HG02571 (cell line): ENCODE data around the gene FMN1.

Experiments
- ATAC-seq: cut with Tn5 transposase; IDR thresholded peaks from one replicate; pipeline ENCODE4 v1.9.1; 2021; ENCODE audit warnings: mild to moderate bottlenecking, moderate library complexity; ENCODE audit not compliant: unreplicated experiment

The FMN1 gene

GRCh38 chr15:33126559-33127290 is 67.8 kb downstream of the FMN1 start:
- no peak for ATAC-seq

- ATAC-seq, result no peak
Observed at GRCh38 chr15:33125894-33126537, 68.5 kb downstream of the FMN1 start.

- ATAC-seq, result no peak
Observed at GRCh38 chr15:33124811-33125210, 69.7 kb downstream of the FMN1 start.

GRCh38 chr15:33124279-33124678 is 70.2 kb downstream of the FMN1 start:
- ATAC-seq, result no peak

GRCh38 chr15:33119865-33120264 is 74.6 kb downstream of the FMN1 start:
- ATAC-seq, result no peak

GRCh38 chr15:33119273-33119672 is 75.2 kb downstream of the FMN1 start:
- ATAC-seq, result no peak

GRCh38 chr15:33116198-33116597 is 78.3 kb downstream of the FMN1 start:
- no peak for ATAC-seq

GRCh38 chr15:33115191-33115861 is 79.2 kb downstream of the FMN1 start:
- ATAC-seq, result no peak

- no peak for ATAC-seq
Observed at GRCh38 chr15:33114374-33114717, 80.2 kb downstream of the FMN1 start.

GRCh38 chr15:33113666-33114373 is 80.7 kb downstream of the FMN1 start:
- no peak for ATAC-seq

- ATAC-seq, result no peak
Observed at GRCh38 chr15:33112541-33113105, 81.9 kb downstream of the FMN1 start.

GRCh38 chr15:33111041-33111451 is 83.5 kb downstream of the FMN1 start:
- ATAC-seq, result no peak

- ATAC-seq, result no peak
Observed at GRCh38 chr15:33109345-33109744, 85.2 kb downstream of the FMN1 start.

GRCh38 chr15:33108518-33108917 is 86.0 kb downstream of the FMN1 start:
- no peak for ATAC-seq

- no peak for ATAC-seq
Observed at GRCh38 chr15:33107950-33108349, 86.6 kb downstream of the FMN1 start.

- no peak for ATAC-seq
Observed at GRCh38 chr15:33104212-33104611, 90.3 kb downstream of the FMN1 start.

- no peak for ATAC-seq
Observed at GRCh38 chr15:33101036-33101435, 93.5 kb downstream of the FMN1 start.

GRCh38 chr15:33100314-33100713 is 94.2 kb downstream of the FMN1 start:
- no peak for ATAC-seq

GRCh38 chr15:33099739-33100138 is 94.8 kb downstream of the FMN1 start:
- no peak for ATAC-seq

- ATAC-seq, result no peak
Observed at GRCh38 chr15:33099213-33099612, 95.3 kb downstream of the FMN1 start.
